ENCODE measurements around the gene CEACAM7.

DNA sequence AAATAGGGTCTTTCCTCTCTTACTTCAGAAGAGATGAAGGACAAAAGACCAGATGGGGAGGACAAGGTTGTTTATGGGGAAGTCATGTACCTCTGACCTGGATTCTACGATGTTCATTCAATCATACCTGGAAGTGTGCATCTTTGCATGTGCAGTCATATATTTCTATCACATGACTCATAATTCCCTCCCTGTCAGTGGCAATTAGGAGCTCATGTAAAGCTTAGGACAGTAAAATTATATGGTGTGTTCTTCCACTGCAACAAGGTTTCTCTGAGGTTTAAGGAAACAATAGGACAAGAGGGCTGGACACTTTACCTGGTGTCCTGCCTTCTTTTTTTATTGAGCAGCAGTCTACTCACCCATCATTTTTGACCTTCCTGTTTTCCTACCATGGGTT, 19.8 kb downstream of the CEACAM7 start:
- TF ChIP-seq, protein P1, sequence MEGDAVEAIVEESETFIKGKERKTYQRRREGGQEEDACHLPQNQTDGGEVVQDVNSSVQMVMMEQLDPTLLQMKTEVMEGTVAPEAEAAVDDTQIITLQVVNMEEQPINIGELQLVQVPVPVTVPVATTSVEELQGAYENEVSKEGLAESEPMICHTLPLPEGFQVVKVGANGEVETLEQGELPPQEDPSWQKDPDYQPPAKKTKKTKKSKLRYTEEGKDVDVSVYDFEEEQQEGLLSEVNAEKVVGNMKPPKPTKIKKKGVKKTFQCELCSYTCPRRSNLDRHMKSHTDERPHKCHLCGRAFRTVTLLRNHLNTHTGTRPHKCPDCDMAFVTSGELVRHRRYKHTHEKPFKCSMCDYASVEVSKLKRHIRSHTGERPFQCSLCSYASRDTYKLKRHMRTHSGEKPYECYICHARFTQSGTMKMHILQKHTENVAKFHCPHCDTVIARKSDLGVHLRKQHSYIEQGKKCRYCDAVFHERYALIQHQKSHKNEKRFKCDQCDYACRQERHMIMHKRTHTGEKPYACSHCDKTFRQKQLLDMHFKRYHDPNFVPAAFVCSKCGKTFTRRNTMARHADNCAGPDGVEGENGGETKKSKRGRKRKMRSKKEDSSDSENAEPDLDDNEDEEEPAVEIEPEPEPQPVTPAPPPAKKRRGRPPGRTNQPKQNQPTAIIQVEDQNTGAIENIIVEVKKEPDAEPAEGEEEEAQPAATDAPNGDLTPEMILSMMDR (IDR thresholded peaks at IDR 0.05; ENCODE audit: low read depth, low read length): no peak
- TF ChIP-seq EZH2phosphoT487 (IDR thresholded peaks at IDR 0.05; ENCODE audit: low read depth): no peak
